C4-2B (cell line): ENCODE measurements around the gene CAPN11.

Experiments used
- H3K27ac ChIP-seq: fragments of 450-650 bp; 2 replicates; pipeline ENCODE4 v1.5.1; 2017
- ZFX ChIP-seq: fragments of 450-650 bp; IDR thresholded peaks from 2 replicates; pipeline ENCODE4 v1.6.1; 2017
- TF ChIP-seq, protein P1 (sequence below): fragments of 450-650 bp; conservative IDR thresholded peaks from 2 replicates; pipeline ENCODE4 v1.5.1; 2017; ENCODE audit warnings: mild to moderate bottlenecking

Gene CAPN11

GRCh38 chr6:44150317-44150917 is 8.2 kb upstream of the CAPN11 start:
- TF ChIP-seq, protein P1, sequence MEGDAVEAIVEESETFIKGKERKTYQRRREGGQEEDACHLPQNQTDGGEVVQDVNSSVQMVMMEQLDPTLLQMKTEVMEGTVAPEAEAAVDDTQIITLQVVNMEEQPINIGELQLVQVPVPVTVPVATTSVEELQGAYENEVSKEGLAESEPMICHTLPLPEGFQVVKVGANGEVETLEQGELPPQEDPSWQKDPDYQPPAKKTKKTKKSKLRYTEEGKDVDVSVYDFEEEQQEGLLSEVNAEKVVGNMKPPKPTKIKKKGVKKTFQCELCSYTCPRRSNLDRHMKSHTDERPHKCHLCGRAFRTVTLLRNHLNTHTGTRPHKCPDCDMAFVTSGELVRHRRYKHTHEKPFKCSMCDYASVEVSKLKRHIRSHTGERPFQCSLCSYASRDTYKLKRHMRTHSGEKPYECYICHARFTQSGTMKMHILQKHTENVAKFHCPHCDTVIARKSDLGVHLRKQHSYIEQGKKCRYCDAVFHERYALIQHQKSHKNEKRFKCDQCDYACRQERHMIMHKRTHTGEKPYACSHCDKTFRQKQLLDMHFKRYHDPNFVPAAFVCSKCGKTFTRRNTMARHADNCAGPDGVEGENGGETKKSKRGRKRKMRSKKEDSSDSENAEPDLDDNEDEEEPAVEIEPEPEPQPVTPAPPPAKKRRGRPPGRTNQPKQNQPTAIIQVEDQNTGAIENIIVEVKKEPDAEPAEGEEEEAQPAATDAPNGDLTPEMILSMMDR = no peak
- TF ChIP-seq ZFX = no peak
- no peak overlapping the region for H3K27ac ChIP-seq

GRCh38 chr6:44151348-44152108 is 7.1 kb upstream of the CAPN11 start:
- TF ChIP-seq ZFX = no peak
- TF ChIP-seq, protein P1 = peak; percentile 100
- no peak overlapping the region for H3K27ac ChIP-seq

- H3K27ac ChIP-seq = no peak overlapping the region
- TF ChIP-seq, protein P1 = peak; percentile 31
- no peak for TF ChIP-seq ZFX
Observed at GRCh38 chr6:44152109-44152461, 6.5 kb upstream of the CAPN11 start.

- H3K27ac ChIP-seq = no peak overlapping the region
- TF ChIP-seq, protein P1 = no peak
- no peak for TF ChIP-seq ZFX
Observed at GRCh38 chr6:44152533-44152932, 6.1 kb upstream of the CAPN11 start.

- no peak overlapping the region for H3K27ac ChIP-seq
- TF ChIP-seq, protein P1 = no peak
- no peak for TF ChIP-seq ZFX
Observed at GRCh38 chr6:44154067-44154466, 4.6 kb upstream of the CAPN11 start.

GRCh38 chr6:44156494-44157151 is 2.0 kb upstream of the CAPN11 start:
- TF ChIP-seq ZFX = peak; percentile 30; the same call in 1 of the 2 replicates
- TF ChIP-seq, protein P1 = no peak
- H3K27ac ChIP-seq = peak overlapping the region; percentile 84

- peak overlapping the region; percentile 84 for H3K27ac ChIP-seq
- TF ChIP-seq, protein P1 = no peak
- no peak for TF ChIP-seq ZFX
Observed at GRCh38 chr6:44157152-44157521, 1.5 kb upstream of the CAPN11 start.
